Neural cell (in vitro differentiated cells): ENCODE measurements around the gene KDM8. TPM values are rescaled to one million over a fixed set of nuclear protein-coding genes. Genes with fewer than 3 reads are reported as not detected.

Experiments
- H2AFZ ChIP-seq: fragments of 200-600, 300-800 bp; sonication (generic), shearing (Covaris generic); 2 replicates; pipeline ENCODE4 v1.6.0; 2014; ENCODE audit warnings: low read depth, mild to moderate bottlenecking, antibody characterized with exemption, low read length, moderate library complexity
- H3F3A ChIP-seq: fragments of 200-600 bp; shearing (Covaris generic); 2 replicates; pipeline ENCODE4 v1.6.1; 2016; ENCODE audit warnings: mild to moderate bottlenecking, moderate library complexity, mixed read lengths, antibody characterized with exemption, low read length; ENCODE audit not compliant: insufficient read depth, poor library complexity, severe bottlenecking
- H3K27ac ChIP-seq: fragments of 200-600, 300-800 bp; sonication (generic), shearing (Covaris generic); 2 replicates; pipeline ENCODE4 v1.5.1; 2014; ENCODE audit warnings: mild to moderate bottlenecking, low read length, moderate library complexity
- H3K27me3 ChIP-seq: fragments of 300-800, 200-600 bp; sonication (generic), shearing (Covaris generic); 2 replicates; pipeline ENCODE4 v1.6.0; 2014; ENCODE audit warnings: mild to moderate bottlenecking, low read depth, low read length, moderate library complexity; ENCODE audit not compliant: insufficient read depth
- H3K36me3 ChIP-seq: fragments of 300-800, 200-600 bp; sonication (generic), shearing (Covaris generic); 2 replicates; pipeline ENCODE4 v1.5.1; 2014; ENCODE audit warnings: mild to moderate bottlenecking, antibody characterized with exemption, low read length, moderate library complexity; ENCODE audit not compliant: insufficient read depth
- H3K4me2 ChIP-seq: fragments of 300-800, 200-600 bp; sonication (generic), shearing (Covaris generic); 2 replicates; pipeline ENCODE4 v1.6.0; 2014; ENCODE audit warnings: mild to moderate bottlenecking, low read length
- H3K4me3 ChIP-seq: fragments of 300-800, 200-600 bp; sonication (generic), shearing (Covaris generic); 2 replicates; pipeline ENCODE4 v1.5.1; 2014; ENCODE audit warnings: mild to moderate bottlenecking, low read length, moderate library complexity
- H3K79me2 ChIP-seq: fragments of 200-600 bp; shearing (Covaris generic); replicated peaks from 2 replicates; pipeline ENCODE4 v1.6.0; 2014; ENCODE audit warnings: mild to moderate bottlenecking, low read length, moderate library complexity; ENCODE audit not compliant: insufficient read depth
- H3K9ac ChIP-seq: fragments of 300-800, 200-600 bp; sonication (generic), shearing (Covaris generic); 2 replicates; pipeline ENCODE4 v1.6.1; 2016; ENCODE audit warnings: mild to moderate bottlenecking, low read length, mixed read lengths
- H3K9me2 ChIP-seq: fragments of 200-600 bp; shearing (Covaris generic); 2 replicates; pipeline ENCODE4 v1.6.1; 2016; ENCODE audit warnings: mild to moderate bottlenecking, low read length, mixed read lengths; ENCODE audit not compliant: insufficient read depth
- H3K9me3 ChIP-seq: fragments of 200-600, 300-800 bp; sonication (generic), shearing (Covaris generic); 2 replicates; pipeline ENCODE4 v1.6.1; 2016; ENCODE audit warnings: mild to moderate bottlenecking, mixed run types, low read length, moderate library complexity, mixed read lengths
- H4K20me1 ChIP-seq: fragments of 200-600 bp; shearing (Covaris generic); 2 replicates; pipeline ENCODE4 v1.6.1; 2016; ENCODE audit warnings: mild to moderate bottlenecking, mixed run types; ENCODE audit not compliant: insufficient read depth
- CTCF ChIP-seq: fragments of 450-650 bp; IDR thresholded peaks from 2 replicates; pipeline ENCODE4 v1.5.1; 2014; ENCODE audit warnings: antibody characterized with exemption, mild to moderate bottlenecking, moderate library complexity; ENCODE audit not compliant: poor library complexity, severe bottlenecking
- EP300 ChIP-seq: fragments of 450-650 bp; conservative IDR thresholded peaks from 2 replicates; pipeline ENCODE4 v1.6.1; 2014; ENCODE audit warnings: antibody characterized with exemption, mild to moderate bottlenecking, moderate library complexity; ENCODE audit not compliant: poor library complexity, severe bottlenecking
- EZH2 ChIP-seq: fragments of 200-600, 300-800 bp; shearing (Covaris generic), sonication (generic); IDR thresholded peaks from 2 replicates; pipeline ENCODE4 v1.6.1; 2014; ENCODE audit warnings: antibody characterized with exemption, low read length, borderline replicate concordance, mild to moderate bottlenecking; ENCODE audit not compliant: insufficient read depth, poor library complexity, severe bottlenecking
- MXI1 ChIP-seq: fragments of 450-650 bp; conservative IDR thresholded peaks from 2 replicates; pipeline ENCODE4 v1.6.1; 2014; ENCODE audit warnings: antibody characterized with exemption, mild to moderate bottlenecking; ENCODE audit not compliant: poor library complexity, severe bottlenecking
- POLR2AphosphoS5 ChIP-seq: IDR thresholded peaks from 2 replicates; pipeline ENCODE4 v1.6.1; 2012
- RAD21 ChIP-seq: fragments of 450-650 bp; conservative IDR thresholded peaks from 2 replicates; pipeline ENCODE4 v1.6.1; 2014; ENCODE audit warnings: antibody characterized with exemption, mild to moderate bottlenecking, moderate library complexity
- SMC3 ChIP-seq: fragments of 450-650 bp; conservative IDR thresholded peaks from 2 replicates; pipeline ENCODE4 v1.6.1; 2014; ENCODE audit warnings: antibody characterized with exemption, mild to moderate bottlenecking, moderate library complexity; ENCODE audit not compliant: poor library complexity
- TAF1 ChIP-seq: IDR thresholded peaks from 2 replicates; pipeline ENCODE4 v1.6.1; 2012; ENCODE audit warnings: low read depth
- polyA plus RNA-seq: library from polyadenylated mRNA; depleted of rRNA; stranded (reverse); fragments of >200 nt; gene quantifications from 2 replicates; pipeline ENCODE4 v1.2.3, GENCODE V29; 2014
- TF ChIP-seq, protein P1 (sequence below): IDR thresholded peaks from 2 replicates; pipeline ENCODE4 v1.6.1; 2012; ENCODE audit warnings: borderline replicate concordance

KDM8 gene
- polyA plus RNA-seq, 1 donor from 2014 or later, result 4.0 TPM

- no peaks in the 10 kb centered on the region for H3K36me3 ChIP-seq
- no peaks in the 10 kb centered on the region for H3K27me3 ChIP-seq
- no peaks in the 10 kb centered on the region for H3K9me2 ChIP-seq
- no peaks in the 10 kb centered on the region for H3F3A ChIP-seq
- H3K27ac ChIP-seq, result no peak overlapping the region
- H3K4me3 ChIP-seq, result no peak overlapping the region
- H4K20me1 ChIP-seq, result no peaks in the 10 kb centered on the region
- H3K9ac ChIP-seq, result no peak overlapping the region
- no peaks in the 10 kb centered on the region for H3K9me3 ChIP-seq
- no peak for TF ChIP-seq EZH2
- no peak for TF ChIP-seq CTCF
- no peak for TF ChIP-seq SMC3
- no peak for TF ChIP-seq EP300
- TF ChIP-seq POLR2AphosphoS5, result no peak
- TF ChIP-seq, protein P1, sequence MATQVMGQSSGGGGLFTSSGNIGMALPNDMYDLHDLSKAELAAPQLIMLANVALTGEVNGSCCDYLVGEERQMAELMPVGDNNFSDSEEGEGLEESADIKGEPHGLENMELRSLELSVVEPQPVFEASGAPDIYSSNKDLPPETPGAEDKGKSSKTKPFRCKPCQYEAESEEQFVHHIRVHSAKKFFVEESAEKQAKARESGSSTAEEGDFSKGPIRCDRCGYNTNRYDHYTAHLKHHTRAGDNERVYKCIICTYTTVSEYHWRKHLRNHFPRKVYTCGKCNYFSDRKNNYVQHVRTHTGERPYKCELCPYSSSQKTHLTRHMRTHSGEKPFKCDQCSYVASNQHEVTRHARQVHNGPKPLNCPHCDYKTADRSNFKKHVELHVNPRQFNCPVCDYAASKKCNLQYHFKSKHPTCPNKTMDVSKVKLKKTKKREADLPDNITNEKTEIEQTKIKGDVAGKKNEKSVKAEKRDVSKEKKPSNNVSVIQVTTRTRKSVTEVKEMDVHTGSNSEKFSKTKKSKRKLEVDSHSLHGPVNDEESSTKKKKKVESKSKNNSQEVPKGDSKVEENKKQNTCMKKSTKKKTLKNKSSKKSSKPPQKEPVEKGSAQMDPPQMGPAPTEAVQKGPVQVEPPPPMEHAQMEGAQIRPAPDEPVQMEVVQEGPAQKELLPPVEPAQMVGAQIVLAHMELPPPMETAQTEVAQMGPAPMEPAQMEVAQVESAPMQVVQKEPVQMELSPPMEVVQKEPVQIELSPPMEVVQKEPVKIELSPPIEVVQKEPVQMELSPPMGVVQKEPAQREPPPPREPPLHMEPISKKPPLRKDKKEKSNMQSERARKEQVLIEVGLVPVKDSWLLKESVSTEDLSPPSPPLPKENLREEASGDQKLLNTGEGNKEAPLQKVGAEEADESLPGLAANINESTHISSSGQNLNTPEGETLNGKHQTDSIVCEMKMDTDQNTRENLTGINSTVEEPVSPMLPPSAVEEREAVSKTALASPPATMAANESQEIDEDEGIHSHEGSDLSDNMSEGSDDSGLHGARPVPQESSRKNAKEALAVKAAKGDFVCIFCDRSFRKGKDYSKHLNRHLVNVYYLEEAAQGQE, result no peak
- no peak for TF ChIP-seq TAF1
- no peak for TF ChIP-seq MXI1
- TF ChIP-seq RAD21, result no peak
- H3K79me2 ChIP-seq, result no peaks in the 10 kb centered on the region
- no peak overlapping the region for H3K4me2 ChIP-seq
- H2AFZ ChIP-seq, result no peak overlapping the region
These were observed 50.2 kb downstream of the KDM8 start for GRCh38 chr16:27253526-27253930.

- H3K9ac ChIP-seq, result no peak overlapping the region
- TF ChIP-seq EZH2, result no peak
- TF ChIP-seq SMC3, result no peak
- TF ChIP-seq EP300, result no peak
- no peak overlapping the region for H3K27ac ChIP-seq
- no peak overlapping the region for H3K4me3 ChIP-seq
- no peak overlapping the region for H3K4me2 ChIP-seq
- H3K9me3 ChIP-seq, result no peaks in the 10 kb centered on the region
- no peaks in the 10 kb centered on the region for H4K20me1 ChIP-seq
- H2AFZ ChIP-seq, result no peak overlapping the region
- H3K9me2 ChIP-seq, result no peaks in the 10 kb centered on the region
- no peaks in the 10 kb centered on the region for H3K27me3 ChIP-seq
- no peaks in the 10 kb centered on the region for H3K36me3 ChIP-seq
- H3K79me2 ChIP-seq, result no peaks in the 10 kb centered on the region
- no peaks in the 10 kb centered on the region for H3F3A ChIP-seq
These were observed 51.0 kb downstream of the KDM8 start for GRCh38 chr16:27254262-27254811.

DNA sequence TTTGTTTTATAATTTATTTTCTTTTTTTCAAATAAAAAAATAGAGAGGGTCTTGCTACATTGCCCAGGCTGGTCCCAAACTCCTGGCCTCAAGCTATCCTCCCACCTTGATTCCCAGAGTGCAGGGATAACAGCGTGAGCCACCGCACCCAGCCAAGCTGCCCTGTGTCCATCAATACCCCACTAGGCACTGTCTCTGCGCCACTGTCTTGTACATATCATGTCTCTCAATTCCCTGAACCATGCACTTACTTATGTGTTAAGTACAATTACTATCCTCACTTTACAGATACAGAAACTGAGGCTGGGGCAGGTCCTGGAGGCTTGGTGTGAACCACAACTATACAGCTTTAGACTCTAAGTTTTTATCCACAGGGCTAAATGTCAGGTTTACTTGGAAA lies 53.5 kb downstream of the KDM8 start:
- H3K9me3 ChIP-seq, result no peaks in the 10 kb centered on the region
- TF ChIP-seq SMC3 (no peak), TAF1 (no peak), EP300 (no peak), POLR2AphosphoS5 (no peak), EZH2 (no peak), RAD21 (no peak), CTCF (no peak), MXI1 (no peak)
- TF ChIP-seq, protein P1, result no peak
- no peaks in the 10 kb centered on the region for H3K36me3 ChIP-seq
- no peaks in the 10 kb centered on the region for H4K20me1 ChIP-seq
- H3F3A ChIP-seq, result no peaks in the 10 kb centered on the region
- H3K4me3 ChIP-seq, result no peak overlapping the region
- H3K9me2 ChIP-seq, result no peaks in the 10 kb centered on the region
- H3K9ac ChIP-seq, result no peak overlapping the region
- no peaks in the 10 kb centered on the region for H3K27me3 ChIP-seq
- H3K79me2 ChIP-seq, result no peaks in the 10 kb centered on the region
- no peak overlapping the region for H3K27ac ChIP-seq
- no peak overlapping the region for H3K4me2 ChIP-seq
- no peak overlapping the region for H2AFZ ChIP-seq
